Left lung (tissue), 10 donors: ENCODE data around the gene CLDN15. TPM values are rescaled to one million over a fixed set of nuclear protein-coding genes. Genes with fewer than 3 reads are reported as not detected.
A peak's percentile ranks its signal among the peaks of the same experiment; 100 is the strongest.

ENCODE experiments used
- ATAC-seq: fragments of 200-7000 bp; cut with Tn5 transposase; one replicate; pipeline ENCODE4 v1.9.1; 2020; ENCODE audit warnings: moderate library complexity
- DNase-seq, 4 donors: peaks; one replicate each; pipeline ENCODE4 v3.0.0-alpha.2; 2013 to 2020
- H3K27ac ChIP-seq, 2 donors: fragments of 200-600 bp; sonication (generic) in 1 of 2; one replicate each; pipeline versions ENCODE4 v1.5.0 to v1.8.0; 2020 to 2021
- H3K27me3 ChIP-seq, 2 donors: fragments of 200-600 bp; sonication (generic) in 1 of 2; one replicate each; pipeline versions ENCODE4 v1.5.0 to v1.8.0; 2020 to 2021
- H3K36me3 ChIP-seq, 2 donors: fragments of 200-600 bp; sonication (generic) in 1 of 2; one replicate each; pipeline versions ENCODE4 v1.5.0 to v1.8.0; 2020 to 2021
- H3K4me1 ChIP-seq, 2 donors: fragments of 200-600 bp; one replicate each; pipeline ENCODE4 v1.8.0; 2021
- H3K4me3 ChIP-seq, 2 donors: fragments of 200-600 bp; sonication (generic) in 1 of 2; one replicate each; pipeline versions ENCODE4 v1.5.0 to v1.8.0; 2020 to 2021; ENCODE audit warnings: mild to moderate bottlenecking in 1 of 2
- H3K9me3 ChIP-seq, 2 donors: fragments of 200-600 bp; sonication (generic) in 1 of 2; one replicate each; pipeline versions ENCODE4 v1.5.0 to v1.8.0; 2020 to 2021
- intact Hi-C, 2 donors: fragments of 100-400 bp; cut with DNase I; formaldehyde crosslinking; loops; one replicate each; pipeline versions ENCODE4 v1.11.2 to v1.14.2; 2022
- polyA plus RNA-seq, 6 donors: library from polyadenylated mRNA; unstranded; fragments of 120-200 nt; gene quantifications; one replicate each; pipeline ENCODE4 v1.2.1, GENCODE V29; 2013; ENCODE audit not compliant: insufficient read length in 6 of 6
- total RNA-seq, 2 donors: library from RNA; stranded (reverse); fragmentation: NEBNext Ultra II Directional; extraction: Animal tissue kit (Norgen Biotek cat#: 25700); gene quantifications; one replicate each; pipeline ENCODE4 v1.2.1, GENCODE V29; 2021
- TF ChIP-seq, protein P1 (sequence below), 2 donors: fragments of 200-600 bp; sonication (generic) in 1 of 2; IDR thresholded peaks; one replicate each; pipeline versions ENCODE4 v1.5.0 to v1.8.0; 2021; ENCODE audit warnings: antibody characterized with exemption in 2 of 2
- donor health status: DM: no; HTN: yes; CAD: no.
- donor health status: DM: no; HTN: no; CAD: no.

CLDN15 gene
- total and polyA plus RNA-seq, 8 donors: 7.6 to 19.0 (median 15.1) TPM

GRCh38 chr7:101244375-101245146 lies 7.0 kb upstream of the CLDN15 start, which contains the start of gene FIS1:
TSS of gene FIS1 (minus strand) at chr7:101245081. CDS start at chr7:101245004, 77 bp downstream.
- Histone ChIP-seq H3K27ac (peak within 1 kb of the TSS; percentile 86 to 96), H3K27me3 (no peaks in the 10 kb centered on the region), H3K4me1 (peaks cover 8 to 69% of the 10 kb centered on the region in 2 donors), H3K36me3 (peaks cover 0 to 40% of the 10 kb centered on the region in 2 donors), H3K9me3 (no peaks in the 10 kb centered on the region), H3K4me3 (peak within 1 kb of the TSS; percentile 74 to 94)
- intact Hi-C loops: no loop called here
- TF ChIP-seq, protein P1, sequence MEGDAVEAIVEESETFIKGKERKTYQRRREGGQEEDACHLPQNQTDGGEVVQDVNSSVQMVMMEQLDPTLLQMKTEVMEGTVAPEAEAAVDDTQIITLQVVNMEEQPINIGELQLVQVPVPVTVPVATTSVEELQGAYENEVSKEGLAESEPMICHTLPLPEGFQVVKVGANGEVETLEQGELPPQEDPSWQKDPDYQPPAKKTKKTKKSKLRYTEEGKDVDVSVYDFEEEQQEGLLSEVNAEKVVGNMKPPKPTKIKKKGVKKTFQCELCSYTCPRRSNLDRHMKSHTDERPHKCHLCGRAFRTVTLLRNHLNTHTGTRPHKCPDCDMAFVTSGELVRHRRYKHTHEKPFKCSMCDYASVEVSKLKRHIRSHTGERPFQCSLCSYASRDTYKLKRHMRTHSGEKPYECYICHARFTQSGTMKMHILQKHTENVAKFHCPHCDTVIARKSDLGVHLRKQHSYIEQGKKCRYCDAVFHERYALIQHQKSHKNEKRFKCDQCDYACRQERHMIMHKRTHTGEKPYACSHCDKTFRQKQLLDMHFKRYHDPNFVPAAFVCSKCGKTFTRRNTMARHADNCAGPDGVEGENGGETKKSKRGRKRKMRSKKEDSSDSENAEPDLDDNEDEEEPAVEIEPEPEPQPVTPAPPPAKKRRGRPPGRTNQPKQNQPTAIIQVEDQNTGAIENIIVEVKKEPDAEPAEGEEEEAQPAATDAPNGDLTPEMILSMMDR (IDR thresholded peaks at IDR 0.05): peak; percentile 97 to 98
- ATAC-seq (peak; percentile 99), DNase-seq (peak; percentile 92 to 98 (median 94))

DNA sequence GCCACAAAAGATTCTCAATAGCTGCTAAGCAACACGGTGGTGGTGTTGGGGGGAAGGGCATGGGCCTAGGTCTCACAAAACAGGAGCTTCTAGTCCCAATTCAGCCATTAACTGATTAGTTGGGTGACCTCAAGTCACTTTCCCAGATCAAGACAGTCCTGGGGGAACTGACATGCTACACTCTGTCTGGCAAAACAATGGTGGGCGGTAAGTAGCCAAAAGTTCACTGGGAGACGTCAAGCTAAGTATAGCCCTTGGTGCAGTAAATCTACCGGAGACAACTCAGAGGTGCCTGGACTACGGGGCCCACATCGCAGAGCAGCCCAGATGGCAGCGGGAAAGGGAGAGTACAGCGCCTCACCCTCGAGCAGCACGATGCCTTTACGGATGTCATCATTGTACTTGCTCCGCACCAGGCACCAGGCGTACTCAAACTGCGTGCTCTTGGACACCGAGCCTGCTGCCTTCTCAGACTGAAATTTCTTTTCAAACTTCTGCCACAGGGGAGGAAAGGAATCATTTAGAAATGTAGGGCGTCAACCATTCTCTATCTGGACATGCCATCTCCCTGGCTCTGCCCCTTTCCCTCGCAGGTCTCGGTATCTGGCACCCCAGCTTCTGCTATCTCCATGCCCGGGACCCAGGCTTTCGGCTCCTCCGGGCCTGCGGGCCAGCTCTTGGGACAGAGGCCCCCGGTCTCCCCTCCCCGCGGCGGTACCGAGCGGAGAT lies 6.2 kb upstream of the CLDN15 start:
- DNase-seq (no peak), ATAC-seq (no peak)
- intact Hi-C loops: no loop called here

DNA sequence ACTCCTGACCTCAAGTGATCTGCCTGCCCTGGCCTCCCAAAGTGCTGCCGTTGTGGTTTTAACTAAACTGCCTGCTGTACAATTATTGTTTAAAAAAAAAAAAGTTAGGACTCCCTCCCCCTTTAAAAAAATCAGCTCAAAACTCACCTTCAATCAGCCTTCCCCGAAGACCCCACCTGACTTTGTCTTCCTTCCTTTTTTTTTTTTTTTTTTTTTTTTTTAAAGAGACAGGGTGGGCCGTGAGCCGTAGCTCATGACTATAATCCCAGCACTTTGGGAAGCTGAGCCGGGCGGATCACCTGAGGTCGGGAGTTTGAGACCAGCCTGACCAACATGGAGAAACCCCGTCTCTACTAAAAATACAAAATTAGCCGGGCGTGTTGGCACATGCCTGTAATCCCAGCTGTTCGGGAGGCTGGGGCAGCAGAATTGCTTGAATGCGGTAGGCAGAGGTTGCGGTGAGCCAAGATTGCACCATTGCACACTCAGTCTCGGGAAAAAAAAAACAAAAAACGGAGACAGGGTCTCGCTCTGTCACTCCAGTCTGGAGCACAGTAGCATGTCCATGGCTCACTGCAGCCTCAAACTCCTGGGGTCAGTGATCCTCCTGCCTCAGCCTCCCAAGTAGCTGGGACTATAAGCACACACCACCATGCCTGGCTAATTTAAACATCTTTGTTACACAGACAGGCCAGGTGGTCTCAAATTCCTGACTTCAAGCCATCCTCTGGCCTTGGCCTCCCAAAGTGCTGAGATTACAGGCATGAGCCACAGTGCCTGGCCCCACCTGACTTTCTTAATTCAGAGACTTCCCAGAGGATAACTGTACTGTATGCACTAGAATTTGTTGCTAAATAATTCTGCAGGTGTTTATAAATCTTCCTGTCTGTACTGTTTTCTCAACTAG lies 4.1 kb upstream of the CLDN15 start:
- no peaks in the 10 kb centered on the region for H3K9me3 ChIP-seq
- no peak for ATAC-seq
- TF ChIP-seq, protein P1 (IDR thresholded peaks at IDR 0.05): no peak
- no peak for DNase-seq
- no peak overlapping the region for H3K4me3 ChIP-seq
- peaks cover 8 to 89% of the 10 kb centered on the region in 2 donors for H3K4me1 ChIP-seq
- H3K36me3 ChIP-seq: peaks cover 0 to 43% of the 10 kb centered on the region in 2 donors
- no peak overlapping the region for H3K27ac ChIP-seq
- H3K27me3 ChIP-seq: no peaks in the 10 kb centered on the region
- intact Hi-C loops: no loop called here

More for the DNA sequence above, 6.2 kb upstream of the CLDN15 start:
- H3K9me3 ChIP-seq: no peaks in the 10 kb centered on the region
- H3K4me1 ChIP-seq: peaks cover 8 to 71% of the 10 kb centered on the region in 2 donors
- TF ChIP-seq, protein P1 (IDR thresholded peaks at IDR 0.05): no peak
- H3K4me3 ChIP-seq: peak overlapping the region; percentile 74 to 94
- H3K27ac ChIP-seq: peak overlapping the region; percentile 86 to 96
- peaks cover 0 to 40% of the 10 kb centered on the region in 2 donors for H3K36me3 ChIP-seq
- H3K27me3 ChIP-seq: no peaks in the 10 kb centered on the region

- intact Hi-C loops: no loop called here
- Histone ChIP-seq H3K36me3 (peaks cover 0 to 50% of the 10 kb centered on the region in 2 donors), H3K27me3 (no peaks in the 10 kb centered on the region), H3K4me1 (peaks cover 8 to 83% of the 10 kb centered on the region in 2 donors), H3K4me3 (no peak overlapping the region), H3K27ac (no peak overlapping the region), H3K9me3 (no peaks in the 10 kb centered on the region)
- ATAC-seq (no peak), DNase-seq (no peak)
- TF ChIP-seq, protein P1 (IDR thresholded peaks at IDR 0.05): no peak
Observed at GRCh38 chr7:101241015-101241363, 3.4 kb upstream of the CLDN15 start.
